HepG2 (cell line): Measurements from ENCODE around the gene PBX1. TPM values are rescaled to one million over a fixed set of nuclear protein-coding genes. Genes with fewer than 3 reads are reported as not detected.

Experiments
- ATAC-seq: fragments of 200-7000 bp; cut with Tn5 transposase; 3 replicates; pipeline ENCODE4 v1.9.1; 2020; ENCODE audit warnings: mild to moderate bottlenecking, moderate library complexity
- BruUV-seq: library from RNA; stranded (reverse); fragments of 400-500 nt; replicated peaks from 2 replicates; lab custom pipeline; 2021; lab: Mats Ljungman, UMichigan
- CTCF ChIA-PET: fragments of 300-600 bp; formaldehyde crosslinking; extraction: SDS; loops from one replicate; lab custom pipeline; 2021; ENCODE audit warnings: low total read pairs, inconsistent platforms, low intra/inter-chr PET ratio; lab: Yijun Ruan, JAX
- POLR2A ChIA-PET: fragments of 350-600 bp; sonication (Branson Sonifier 250); formaldehyde crosslinking; loops from one replicate; lab custom pipeline; 2020; ENCODE audit warnings: antibody characterized with exemption, inconsistent platforms; lab: Yijun Ruan, JAX
- DNase-seq: peaks from one replicate; pipeline ENCODE4 v3.0.0-alpha.2; 2015; ENCODE audit warnings: low spot score
- FAIRE-seq: peaks from 3 replicates; lab custom pipeline; 2011; peaks lifted over from hg19 to GRCh38; lab: Jason Lieb, UNC
- H2AFZ ChIP-seq: one replicate; pipeline ENCODE4 v1.6.1; 2011; ENCODE audit warnings: low read length, inconsistent platforms
- H3K27ac ChIP-seq: fragments of 300-600 bp; 3 replicates; pipeline ENCODE4 v1.8.0; 2011; ENCODE audit warnings: mixed run types, mild to moderate bottlenecking, mixed read lengths, low read length, inconsistent platforms; ENCODE audit not compliant: insufficient read depth; ENCODE audit errors: extremely low read length
- H3K27me3 ChIP-seq, 2 experiments: fragments of 200-600 bp in 1 of 2; 2 replicates in 1 of 2; 3 replicates in 1 of 2; pipeline versions ENCODE4 v1.6.0 to v1.8.0; 2011; ENCODE audit warnings: low read length in 2 of 2, mild to moderate bottlenecking in 2 of 2, moderate library complexity in 2 of 2, inconsistent platforms in 1 of 2; ENCODE audit not compliant: insufficient read depth in 2 of 2, control insufficient read depth in 1 of 2
- H3K36me3 ChIP-seq, 2 experiments: fragments of 200-600 bp in 1 of 2; replicated peaks in 1 of 2; 2 replicates in 1 of 2; 3 replicates in 1 of 2; pipeline versions ENCODE4 v1.5.1 to v1.8.0; 2011; ENCODE audit warnings: low read length in 2 of 2, inconsistent platforms in 1 of 2; ENCODE audit not compliant: insufficient read depth in 2 of 2, control insufficient read depth in 1 of 2
- H3K4me1 ChIP-seq: 2 replicates; pipeline ENCODE4 v1.5.1; 2012; ENCODE audit warnings: low read length, inconsistent platforms; ENCODE audit not compliant: insufficient read depth
- H3K4me2 ChIP-seq: 2 replicates; pipeline ENCODE4 v1.6.0; 2011; ENCODE audit warnings: low read depth, low read length, inconsistent platforms
- H3K4me3 ChIP-seq, 3 experiments: fragments of 200-600 bp in 1 of 3; sonication (generic), shearing (Covaris generic) in 1 of 3; replicated peaks in 1 of 3; 2 replicates each; pipeline ENCODE4 v1.5.1; 2011 to 2016; ENCODE audit warnings: low read length in 3 of 3, inconsistent platforms in 2 of 3, low read depth in 2 of 3, mild to moderate bottlenecking in 2 of 3, control low read depth in 1 of 3, mixed read lengths in 1 of 3; ENCODE audit not compliant: insufficient read depth in 1 of 3
- H3K79me2 ChIP-seq: one replicate; pipeline ENCODE4 v1.6.1; 2011; ENCODE audit warnings: low read length, inconsistent platforms; ENCODE audit not compliant: insufficient read depth
- H3K9ac ChIP-seq: 2 replicates; pipeline ENCODE4 v1.6.0; 2011; ENCODE audit warnings: mild to moderate bottlenecking, low read depth, low read length, inconsistent platforms; ENCODE audit not compliant: insufficient read depth
- H3K9me3 ChIP-seq: 2 replicates; pipeline ENCODE4 v1.5.1; 2012; ENCODE audit warnings: mild to moderate bottlenecking, low read length
- H4K20me1 ChIP-seq: 2 replicates; pipeline ENCODE4 v1.6.0; 2011; ENCODE audit warnings: inconsistent platforms, mild to moderate bottlenecking, low read length, moderate library complexity; ENCODE audit not compliant: insufficient read depth
- ADNP ChIP-seq: sonication (generic); formaldehyde crosslinking; IDR thresholded peaks from 2 replicates; pipeline ENCODE4 v1.4.0; 2020; ENCODE audit warnings: missing genetic modification reagents
- HDAC2 ChIP-seq: sonication (generic); formaldehyde crosslinking; IDR thresholded peaks from 2 replicates; pipeline ENCODE4 v1.4.0; 2020; ENCODE audit warnings: missing genetic modification reagents
- HMGA1 ChIP-seq: sonication (generic); formaldehyde crosslinking; conservative IDR thresholded peaks from 2 replicates; pipeline ENCODE4 v1.4.0; 2020; ENCODE audit warnings: missing genetic modification reagents
- HNRNPH1 ChIP-seq: fragments of 200-400 bp; formaldehyde crosslinking; optimal IDR thresholded peaks from 2 replicates; pipeline ENCODE3; 2017; ENCODE audit warnings: mild to moderate bottlenecking, low read depth, low read length
- JARID2 ChIP-seq: sonication (generic); formaldehyde crosslinking; IDR thresholded peaks from 2 replicates; pipeline ENCODE4 v1.8.1; 2023; ENCODE audit warnings: missing genetic modification reagents, inconsistent platforms; ENCODE audit not compliant: insufficient replicate concordance
- LCORL ChIP-seq, 2 experiments: fragments of 450-650 bp in 1 of 2; sonication (generic) in 1 of 2; formaldehyde crosslinking in 1 of 2; IDR thresholded peaks; 2 replicates each; pipeline versions ENCODE4 v1.5.0 to v1.6.1; 2017 to 2020; ENCODE audit warnings: antibody characterized with exemption in 1 of 2, missing genetic modification reagents in 1 of 2
- RFX5 ChIP-seq: IDR thresholded peaks from 2 replicates; pipeline ENCODE4 v1.6.1; 2011; ENCODE audit warnings: low read depth, low read length, improper control_type of control experiment
- STAT5B ChIP-seq: sonication (generic); formaldehyde crosslinking; IDR thresholded peaks from 2 replicates; pipeline ENCODE4 v1.4.0; 2020; ENCODE audit warnings: missing genetic modification reagents
- ZBTB2 ChIP-seq: sonication (generic); formaldehyde crosslinking; IDR thresholded peaks from 2 replicates; pipeline ENCODE4 v1.8.0; 2022; ENCODE audit warnings: low read depth, missing genetic modification reagents
- ZNF597 ChIP-seq: sonication (generic); formaldehyde crosslinking; IDR thresholded peaks from 2 replicates; pipeline ENCODE4 v1.5.0; 2020; ENCODE audit warnings: missing genetic modification reagents
- ZNF607 ChIP-seq: sonication (generic); formaldehyde crosslinking; IDR thresholded peaks from 2 replicates; pipeline ENCODE4 v1.5.1; 2020; ENCODE audit warnings: missing genetic modification reagents, mild to moderate bottlenecking, borderline replicate concordance
- WGBS: methylation state at CpG from one replicate; pipeline ENCODE4 v1.1.6; 2017; ENCODE audit warnings: low lambda C conversion rate; 5-methylcytosine and 5-hydroxymethylcytosine counted together
- in situ Hi-C: cut with HindIII; loops from 2 replicates; pipeline ENCODE4 v1.10.0; 2017; ENCODE audit warnings: low pct_unique_long_range_greater_than_20kb; ENCODE audit not compliant: extremely low pct_ligation_motif_present
- intact Hi-C: fragments of 100-400 bp; cut with micrococcal nuclease; formaldehyde crosslinking; loops from one replicate; pipeline ENCODE4 v1.10.0; 2022; ENCODE audit not compliant: unreplicated experiment
- polyA plus RNA-seq, 8 experiments: library from polyadenylated mRNA; depleted of rRNA in 3 of 8; stranded (reverse) in 7 of 8; unstranded in 1 of 8; fragments of >200 nt; fragmentation: Illumina TruSeq in 4 of 8; extraction: Trizol in 4 of 8; gene quantifications; 2 replicates each; pipeline versions ENCODE4 v1.2.1 to v1.2.3, GENCODE V29; 2011 to 2016; ENCODE audit warnings: low read depth in 4 of 8, missing spikeins in 1 of 8, mixed read lengths in 1 of 8; ENCODE audit not compliant: insufficient read depth in 1 of 8
- total RNA-seq, 5 experiments: library from RNA; depleted of rRNA; stranded (reverse); fragments of >200 nt; fragmentation: Illumina TruSeq; extraction: Trizol; gene quantifications; 2 replicates each; pipeline ENCODE4 v1.2.3, GENCODE V29; 2016; ENCODE audit warnings: low read depth in 1 of 5

The PBX1 gene
- total and polyA plus RNA-seq, 2 of the 13 experiments (the other 11 are each of a cell fraction or from before 2014, with no cell fraction given), result 0.24 TPM; not detected in 1

DNA sequence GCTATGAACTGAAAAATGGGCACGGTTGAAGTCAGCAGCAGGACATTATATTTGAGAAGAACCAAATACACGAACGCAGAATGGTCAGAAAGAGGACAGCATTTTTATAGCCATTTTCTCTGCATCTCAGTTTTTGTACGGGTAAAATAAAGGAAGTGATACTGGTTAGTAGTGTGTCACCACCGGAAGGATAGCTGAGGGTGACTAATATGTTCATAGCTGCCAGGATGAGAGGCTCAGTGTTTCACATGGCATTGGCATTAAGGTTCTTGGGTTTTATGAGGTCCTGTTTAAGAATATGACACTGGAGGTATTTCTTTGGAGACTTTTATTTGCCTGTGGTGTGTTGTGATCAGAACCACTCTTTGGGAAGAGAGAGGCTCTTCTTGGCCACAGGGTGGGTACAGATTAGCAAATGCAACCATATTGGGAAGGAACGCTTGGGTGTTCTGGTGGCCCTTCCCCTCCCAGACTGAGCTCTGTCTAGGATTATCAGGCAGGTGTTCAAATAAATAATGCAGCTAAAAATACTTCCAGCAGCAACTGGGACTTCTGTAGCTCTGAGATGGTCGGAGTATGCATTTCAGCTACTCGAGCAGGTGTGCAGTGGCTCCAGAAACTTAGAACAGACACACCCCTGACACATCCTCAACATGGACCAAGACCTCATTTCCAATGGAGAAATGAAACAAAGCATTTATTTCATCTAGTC lies 158.2 kb downstream of the PBX1 start (continued):
- no peak for TF ChIP-seq ZNF597 (CRISPR knock-in tag)
- TF ChIP-seq, all 625 proteins: peak for 0

DNA sequence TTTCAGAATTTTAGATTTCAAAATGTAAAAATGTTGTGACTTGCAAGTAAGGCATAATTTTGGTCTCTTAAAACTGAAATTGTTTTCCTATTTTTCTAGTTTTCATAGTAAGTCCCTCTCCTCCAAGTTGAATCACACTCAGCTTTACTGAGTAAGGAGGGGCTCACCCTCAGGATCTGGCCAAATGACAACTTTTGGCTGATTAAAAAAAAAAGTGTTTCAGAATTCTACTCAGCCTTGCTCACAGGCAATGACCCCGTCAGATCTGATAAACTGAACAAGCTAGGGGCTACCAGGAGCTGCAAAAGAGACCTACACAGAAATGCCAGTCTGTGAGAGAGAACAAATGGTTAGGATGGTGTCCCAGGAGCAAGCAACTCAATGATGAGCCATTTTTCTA lies 159.8 kb downstream of the PBX1 start:
- intact Hi-C loops, result no loop called here

More for the DNA sequence above, 159.8 kb downstream of the PBX1 start:
- no TSS peak for BruUV-seq
- H3K36me3 ChIP-seq, result no peaks in the 10 kb centered on the region
- ChIA-PET POLR2A (no interaction called here), CTCF (no interaction called here)
- no peaks in the 10 kb centered on the region for H3K4me1 ChIP-seq
- no peak for ATAC-seq
- in situ Hi-C loops, result no loop called here
- H3K9ac ChIP-seq, result no peak overlapping the region
- H3K9me3 ChIP-seq, result no peaks in the 10 kb centered on the region
- no peak overlapping the region for H2AFZ ChIP-seq
- no peaks in the 10 kb centered on the region for H4K20me1 ChIP-seq
- no peaks in the 10 kb centered on the region for H3K27me3 ChIP-seq
- WGBS, result 0% methylated on average over 1 of the region's 1 CpG
- H3K27ac ChIP-seq, result no peak overlapping the region
- FAIRE-seq, result no peak
- no peak overlapping the region for H3K4me3 ChIP-seq
- no peak overlapping the region for H3K4me2 ChIP-seq
- DNase-seq, result no peak
- TF ChIP-seq ZBTB2 (CRISPR knock-in tag), result no peak
- TF ChIP-seq HDAC2 (CRISPR knock-in tag), result no peak
- TF ChIP-seq ZNF607 (CRISPR knock-in tag), result no peak
- TF ChIP-seq RFX5, result no peak
- no peak for TF ChIP-seq STAT5B (CRISPR knock-in tag)
- TF ChIP-seq JARID2, result no peak
- TF ChIP-seq HNRNPH1, result no peak
- TF ChIP-seq ADNP (CRISPR knock-in tag), result no peak
- no peak for TF ChIP-seq HMGA1 (CRISPR knock-in tag)
- TF ChIP-seq LCORL (IDR thresholded peaks at IDR 0.05), result no peak
- TF ChIP-seq LCORL (CRISPR knock-in tag; IDR thresholded peaks at IDR 0.05), result no peak
- H3K79me2 ChIP-seq, result no peaks in the 10 kb centered on the region
